ENCODE results near the gene LRRC58. TPM values are rescaled to one million over a fixed set of nuclear protein-coding genes. Genes with fewer than 3 reads are reported as not detected.

Gene LRRC58
- total RNA-seq, 2 experiments from 2014 or later, result 24.1 to 30.2 TPM

DNA sequence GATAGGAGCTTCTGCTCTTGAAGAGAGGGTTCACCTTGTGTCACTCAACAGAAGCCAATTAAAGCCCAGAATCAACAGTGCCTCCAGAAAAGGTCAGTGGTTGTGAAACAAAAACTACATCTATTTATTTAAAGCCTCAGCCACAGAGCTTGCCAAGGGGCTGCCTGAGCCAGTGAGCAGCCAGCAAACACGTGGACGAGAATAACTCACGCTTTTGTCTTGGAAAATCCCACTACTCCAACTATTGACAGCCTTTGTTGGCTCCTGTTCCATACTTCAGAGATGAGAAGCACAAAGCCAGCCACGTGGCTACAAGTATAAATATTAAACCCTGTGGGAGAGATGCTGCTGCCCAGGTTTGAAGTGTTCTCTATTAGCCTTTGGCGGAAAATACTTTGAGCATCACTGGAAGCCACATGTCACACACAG lies 74.4 kb downstream of the LRRC58 start:
- Histone ChIP-seq H3K36me3 (ENCODE audit: insufficient read depth, low read length) (no peaks in the 10 kb centered on the region), H3K4me2 (ENCODE audit: low read length) (no peak overlapping the region), H3K4me3 (ENCODE audit: low read depth, low read length, poor library complexity, severe bottlenecking) (no peak overlapping the region), H3K9me3 (ENCODE audit: low read length) (no peaks in the 10 kb centered on the region), H4K20me1 (ENCODE audit: insufficient read depth, low read length) (no peaks in the 10 kb centered on the region), H2AFZ (ENCODE audit: low read length) (no peak overlapping the region), H3K4me1 (ENCODE audit: insufficient read depth, low read length, poor library complexity, severe bottlenecking) (no peaks in the 10 kb centered on the region), H3K9me2 (ENCODE audit: insufficient read depth, low read length) (no peaks in the 10 kb centered on the region), H3K79me2 (ENCODE audit: insufficient read depth, low read depth, low read length) (no peaks in the 10 kb centered on the region), H3K27ac (ENCODE audit: low read depth, low read length, poor library complexity, severe bottlenecking) (no peak overlapping the region)
- intact Hi-C loops (cut with micrococcal nuclease; ENCODE audit: unreplicated experiment), result no loop called here
- ChIA-PET CTCF (ENCODE audit: unreplicated experiment) (no interaction called here), POLR2A (no interaction called here)
- TF ChIP-seq EZH2phosphoT487 (IDR thresholded peaks at IDR 0.05; ENCODE audit: borderline replicate concordance, low read depth, low read length), result no peak
- TF ChIP-seq, protein P1, sequence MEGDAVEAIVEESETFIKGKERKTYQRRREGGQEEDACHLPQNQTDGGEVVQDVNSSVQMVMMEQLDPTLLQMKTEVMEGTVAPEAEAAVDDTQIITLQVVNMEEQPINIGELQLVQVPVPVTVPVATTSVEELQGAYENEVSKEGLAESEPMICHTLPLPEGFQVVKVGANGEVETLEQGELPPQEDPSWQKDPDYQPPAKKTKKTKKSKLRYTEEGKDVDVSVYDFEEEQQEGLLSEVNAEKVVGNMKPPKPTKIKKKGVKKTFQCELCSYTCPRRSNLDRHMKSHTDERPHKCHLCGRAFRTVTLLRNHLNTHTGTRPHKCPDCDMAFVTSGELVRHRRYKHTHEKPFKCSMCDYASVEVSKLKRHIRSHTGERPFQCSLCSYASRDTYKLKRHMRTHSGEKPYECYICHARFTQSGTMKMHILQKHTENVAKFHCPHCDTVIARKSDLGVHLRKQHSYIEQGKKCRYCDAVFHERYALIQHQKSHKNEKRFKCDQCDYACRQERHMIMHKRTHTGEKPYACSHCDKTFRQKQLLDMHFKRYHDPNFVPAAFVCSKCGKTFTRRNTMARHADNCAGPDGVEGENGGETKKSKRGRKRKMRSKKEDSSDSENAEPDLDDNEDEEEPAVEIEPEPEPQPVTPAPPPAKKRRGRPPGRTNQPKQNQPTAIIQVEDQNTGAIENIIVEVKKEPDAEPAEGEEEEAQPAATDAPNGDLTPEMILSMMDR (conservative IDR thresholded peaks at IDR 0.05; ENCODE audit: low read length), result no peak
- BruUV-seq (replicated peaks), result no TSS peak
- no peak for DNase-seq (ENCODE audit: low spot score)

Other genes starting within 250 kb of the LRRC58 start
- gene GPR156, start 64.1 kb downstream of the LRRC58 start, total RNA-seq (2014; rRNA removed; shearing (Covaris generic)), result 0.03 and 0.10 TPM in 2 replicates
- gene GPR156, start 64.1 kb downstream of the LRRC58 start, total RNA-seq (2022), result 0.13 TPM in 1 of 2 replicates, not detected in the other
- 0.03 and 0.09 TPM in 2 replicates for gene FSTL1, start 101.6 kb upstream of the LRRC58 start, total RNA-seq (2014; rRNA removed; shearing (Covaris generic))
- 0.74 and 0.79 TPM in 2 replicates for gene FSTL1, start 101.6 kb upstream of the LRRC58 start, total RNA-seq (2022)
- 77.3 and 130 TPM in 2 replicates for gene NDUFB4, start 247.0 kb upstream of the LRRC58 start, total RNA-seq (2014; rRNA removed; shearing (Covaris generic))
- 145 and 149 TPM in 2 replicates for gene NDUFB4, start 247.0 kb upstream of the LRRC58 start, total RNA-seq (2022)